ENCODE data around the gene SNRPD3. TPM values are rescaled to one million over a fixed set of nuclear protein-coding genes. Genes with fewer than 3 reads are reported as not detected.
"Not testable (repeated sequence)": the region's sequence is repeated elsewhere in the genome, so short reads cannot be mapped to it uniquely, and the experiment has no call there.

The SNRPD3 gene
- total and polyA plus RNA-seq, 8 donors, result 75.6 to 153 (median 115) TPM

GRCh38 chr22:24593836-24594568 lies 38.2 kb downstream of the SNRPD3 start:
- Histone ChIP-seq H3K4me3 (no peak overlapping the region), H3K4me1 (peaks cover 15 to 51% (median 45%) of the 10 kb centered on the region in 4 donors), H3K27me3 (no peaks in the 10 kb centered on the region), H3K27ac (peak overlapping the region; percentile 37 to 89 (median 84)), H3K9me3 (no peaks in the 10 kb centered on the region), H3K36me3 (peaks cover 0 to 9% (median 7%) of the 10 kb centered on the region in 4 donors)
- 33 to 62% (median 40%) methylated on average over 12 to 16 of the region's 16 CpGs for WGBS, 5 donors
- no peak for TF ChIP-seq POLR2AphosphoS5 (IDR thresholded peaks at IDR 0.05)
- TF ChIP-seq CTCF (IDR thresholded peaks at IDR 0.05), result no peak
- TF ChIP-seq EP300 (IDR thresholded peaks at IDR 0.05), result no peak
- TF ChIP-seq POLR2A (IDR thresholded peaks at IDR 0.05), result no peak
- intact Hi-C loops (cut with DNase I; ENCODE audit: low total_unique reads), result no loop called here
- DNase-seq, result no peak

GRCh38 chr22:24594569-24595120 lies 38.8 kb downstream of the SNRPD3 start:
- Histone ChIP-seq H3K4me1 (peaks cover 10 to 44% (median 38%) of the 10 kb centered on the region in 4 donors), H3K36me3 (peaks cover 0 to 2% (median under 1%) of the 10 kb centered on the region in 4 donors), H3K27me3 (no peaks in the 10 kb centered on the region), H3K27ac (peak overlapping the region; percentile 10 to 89 (median 84)), H3K9me3 (no peaks in the 10 kb centered on the region), H3K4me3 (no peak overlapping the region)
- intact Hi-C loops (cut with DNase I; ENCODE audit: low total_unique reads), result no loop called here
- 30 to 55% (median 48%) methylated on average over 6 to 7 of the region's 7 CpGs for WGBS, 5 donors
- DNase-seq, result peak in 1 of 2 donors; percentile 78
- TF ChIP-seq POLR2AphosphoS5 (IDR thresholded peaks at IDR 0.05) (no peak), CTCF (IDR thresholded peaks at IDR 0.05) (no peak), EP300 (IDR thresholded peaks at IDR 0.05) (no peak), POLR2A (IDR thresholded peaks at IDR 0.05) (no peak)

- H3K27me3 ChIP-seq, result no peaks in the 10 kb centered on the region
- WGBS, 5 donors, result 78 to 93% (median 90%) methylated on average over 6 of the region's 6 CpGs
- TF ChIP-seq EP300 (IDR thresholded peaks at IDR 0.05) (no peak), POLR2A (IDR thresholded peaks at IDR 0.05) (no peak), POLR2AphosphoS5 (IDR thresholded peaks at IDR 0.05) (no peak)
Observed at GRCh38 chr22:24595228-24595627, 39.4 kb downstream of the SNRPD3 start.

GRCh38 chr22:24595863-24596262 lies 40.1 kb downstream of the SNRPD3 start:
- DNase-seq, result no peak
- no peaks in the 10 kb centered on the region for H3K36me3 ChIP-seq
- no peaks in the 10 kb centered on the region for H3K27me3 ChIP-seq
- no peak overlapping the region for H3K4me3 ChIP-seq
- H3K9me3 ChIP-seq, result no peaks in the 10 kb centered on the region
- no peak overlapping the region for H3K27ac ChIP-seq
- no peak for TF ChIP-seq CTCF (IDR thresholded peaks at IDR 0.05)
- no peak for TF ChIP-seq POLR2AphosphoS5 (IDR thresholded peaks at IDR 0.05)
- TF ChIP-seq EP300 (IDR thresholded peaks at IDR 0.05), result no peak
- TF ChIP-seq POLR2A (IDR thresholded peaks at IDR 0.05), result no peak
- intact Hi-C loops (cut with DNase I; ENCODE audit: low total_unique reads), result no loop called here
- 87 to 96% (median 91%) methylated on average over 4 of the region's 4 CpGs for WGBS, 5 donors
- peaks cover 10 to 42% (median 37%) of the 10 kb centered on the region in 4 donors for H3K4me1 ChIP-seq

More at GRCh38 chr22:24595228-24595627, 39.4 kb downstream of the SNRPD3 start:
- Histone ChIP-seq H3K9me3 (no peaks in the 10 kb centered on the region), H3K4me3 (no peak overlapping the region), H3K27ac (peak overlapping the region in 3 of 5 donors; percentile 84 to 89 (median 87)), H3K36me3 (no peaks in the 10 kb centered on the region), H3K4me1 (peaks cover 10 to 42% (median 37%) of the 10 kb centered on the region in 4 donors)
- intact Hi-C loops (cut with DNase I; ENCODE audit: low total_unique reads), result no loop called here
- DNase-seq, result no peak

GRCh38 chr22:24597076-24597475 lies 41.3 kb downstream of the SNRPD3 start:
- H3K9me3 ChIP-seq; intact Hi-C loops (cut with DNase I; ENCODE audit: low total_unique reads); H3K27ac ChIP-seq; DNase-seq; H3K36me3 ChIP-seq; H3K27me3 ChIP-seq; H3K4me3 ChIP-seq: not testable (repeated sequence)
- H3K4me1 ChIP-seq, result peaks cover 22 to 43% (median 41%) of the 10 kb centered on the region in 4 donors
- WGBS, 5 donors, result 85 to 93% (median 90%) methylated on average over 9 of the region's 9 CpGs

Measured in stomach (tissue), 9 donors.